Keratinocyte (primary cell): ENCODE results near the gene PACSIN2. TPM values are rescaled to one million over a fixed set of nuclear protein-coding genes. Genes with fewer than 3 reads are reported as not detected.

Experiments
- DNase-seq: peaks from one replicate; pipeline ENCODE4 v3.0.0-alpha.2; 2011; ENCODE audit warnings: low read depth, missing footprints, low spot score
- FAIRE-seq: peaks from 2 replicates; lab custom pipeline; 2011; peaks lifted over from hg19 to GRCh38; lab: Jason Lieb, UNC
- H2AFZ ChIP-seq: 2 replicates; pipeline ENCODE4 v1.6.0; 2012; ENCODE audit warnings: low read length, control low read depth, inconsistent platforms; ENCODE audit not compliant: control insufficient read depth
- H3K27ac ChIP-seq: 2 replicates; pipeline ENCODE4 v1.5.1; 2011; ENCODE audit warnings: low read length; ENCODE audit not compliant: control insufficient read depth, insufficient read depth
- H3K27me3 ChIP-seq: 3 replicates; pipeline ENCODE4 v1.6.0; 2011; ENCODE audit warnings: low read length; ENCODE audit not compliant: control insufficient read depth, insufficient read depth; ENCODE audit errors: extremely low read depth
- H3K36me3 ChIP-seq, 2 experiments: 2 replicates in 1 of 2; 3 replicates in 1 of 2; pipeline ENCODE4 v1.5.1; 2011; ENCODE audit warnings: low read length in 2 of 2, mild to moderate bottlenecking in 1 of 2; ENCODE audit not compliant: control insufficient read depth in 2 of 2, insufficient read depth in 2 of 2; ENCODE audit errors: extremely low read depth in 1 of 2
- H3K4me1 ChIP-seq: 3 replicates; pipeline ENCODE4 v1.5.1; 2011; ENCODE audit warnings: low read length; ENCODE audit not compliant: control insufficient read depth, insufficient read depth; ENCODE audit errors: extremely low read depth
- H3K4me2 ChIP-seq: 3 replicates; pipeline ENCODE4 v1.6.0; 2011; ENCODE audit warnings: low read depth, low read length; ENCODE audit not compliant: control insufficient read depth, insufficient read depth; ENCODE audit errors: extremely low read depth
- H3K4me3 ChIP-seq, 3 experiments: fragments of 200-600 bp in 1 of 3; sonication (generic) in 1 of 3; 2 replicates in 2 of 3; 3 replicates in 1 of 3; pipeline ENCODE4 v1.5.1; 2011 to 2016; ENCODE audit warnings: low read length in 3 of 3, mild to moderate bottlenecking in 3 of 3, control low read depth in 2 of 3, inconsistent platforms in 1 of 3, low read depth in 1 of 3, mixed read lengths in 1 of 3, mixed run types in 1 of 3, moderate library complexity in 1 of 3; ENCODE audit not compliant: control insufficient read depth in 2 of 3, insufficient read depth in 2 of 3; ENCODE audit errors: extremely low read depth in 1 of 3
- H3K79me2 ChIP-seq: 2 replicates; pipeline ENCODE4 v1.6.0; 2012; ENCODE audit warnings: low read length; ENCODE audit not compliant: control insufficient read depth, insufficient read depth
- H3K9ac ChIP-seq: 3 replicates; pipeline ENCODE4 v1.6.0; 2011; ENCODE audit warnings: low read length; ENCODE audit not compliant: control insufficient read depth, insufficient read depth; ENCODE audit errors: extremely low read depth
- H3K9me1 ChIP-seq: 3 replicates; pipeline ENCODE4 v1.6.0; 2011; ENCODE audit warnings: low read length; ENCODE audit not compliant: control insufficient read depth, insufficient read depth; ENCODE audit errors: extremely low read depth
- H3K9me3 ChIP-seq: 2 replicates; pipeline ENCODE4 v1.5.1; 2012; ENCODE audit warnings: low read depth, low read length; ENCODE audit not compliant: control insufficient read depth
- H4K20me1 ChIP-seq: 3 replicates; pipeline ENCODE4 v1.6.0; 2011; ENCODE audit warnings: low read length; ENCODE audit not compliant: control insufficient read depth, insufficient read depth; ENCODE audit errors: extremely low read depth
- EZH2 ChIP-seq: IDR thresholded peaks from one replicate; pipeline ENCODE4 v1.6.1; 2012; ENCODE audit warnings: inconsistent platforms, mild to moderate bottlenecking, low read length, moderate library complexity
- dilution Hi-C: fragments of 300-500 bp; cut with MboI; formaldehyde crosslinking; loops from one replicate; pipeline ENCODE4 v1.7.0; 2020; ENCODE audit warnings: low sequenced_read_pairs; ENCODE audit not compliant: extremely low pct_ligation_motif_present
- polyA plus RNA-seq, 5 experiments: library from polyadenylated mRNA; depleted of rRNA in 3 of 5; stranded (reverse) in 3 of 5; stranded (forward) in 1 of 5; unstranded in 1 of 5; fragments of >200 nt; gene quantifications; 1 replicate in 1 of 5; 2 replicates in 3 of 5; 3 replicates in 1 of 5; pipeline versions ENCODE4 v1.2.1 to v1.2.3, GENCODE V29; 2011 to 2012; ENCODE audit warnings: missing spikeins in 2 of 5, low read depth in 1 of 5, low replicate concordance in 1 of 5
- TF ChIP-seq, protein P1 (sequence below), 3 experiments: IDR thresholded peaks in 1 of 3; conservative IDR thresholded peaks in 1 of 3; optimal IDR thresholded peaks in 1 of 3; 2 replicates in 2 of 3; 3 replicates in 1 of 3; pipeline versions ENCODE3 to v1.5.1; 2011; ENCODE audit warnings: low read length in 3 of 3, mild to moderate bottlenecking in 3 of 3, moderate library complexity in 2 of 3, control low read depth in 1 of 3, inconsistent platforms in 1 of 3; ENCODE audit not compliant: insufficient read depth in 2 of 3; ENCODE audit errors: extremely low read depth in 1 of 3

Gene PACSIN2
- polyA plus RNA-seq, 1 donor (not counting 4 experiments of a cell fraction or from before 2014, with no cell fraction given), result 55.5 TPM

DNA sequence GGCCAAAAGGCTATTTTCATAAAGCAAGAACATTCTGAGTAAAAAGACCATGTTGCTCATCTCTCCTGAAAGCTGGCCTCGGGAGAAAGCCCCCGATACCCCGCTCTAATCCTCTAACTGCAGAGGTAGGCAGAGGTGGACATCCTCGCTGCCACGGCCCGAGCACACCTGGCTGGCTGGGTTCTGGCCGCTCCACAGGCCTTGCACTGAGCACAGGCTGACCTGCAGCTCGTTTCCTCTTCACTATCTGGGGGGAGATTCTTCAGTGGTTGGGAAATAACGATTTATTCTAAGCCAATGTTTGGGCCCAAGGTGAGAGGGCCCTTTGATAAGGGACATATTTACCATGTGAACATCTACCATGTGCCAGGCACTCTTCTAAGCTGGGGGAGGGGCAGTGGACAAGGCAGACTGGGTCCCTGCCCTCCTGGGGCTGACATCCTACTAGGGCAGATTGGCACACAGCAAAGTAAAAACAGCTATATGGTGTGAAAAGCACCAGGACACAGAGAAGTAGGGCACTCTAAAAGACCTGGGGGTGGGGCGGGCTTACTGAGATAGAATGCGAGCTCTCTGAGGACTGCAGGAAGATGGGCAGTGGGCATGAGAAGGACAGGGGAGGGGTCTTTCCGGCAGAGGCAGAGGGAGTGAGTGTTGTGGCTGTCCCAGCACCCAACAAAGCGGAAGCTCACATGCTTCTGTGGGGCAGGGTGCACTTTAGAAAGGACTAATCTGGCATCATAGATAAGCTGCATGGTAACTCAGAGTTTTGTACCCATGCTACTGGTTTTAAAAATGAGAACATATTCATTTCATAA lies 92.4 kb downstream of the PACSIN2 start:
- H3K27ac ChIP-seq, result no peak overlapping the region
- dilution Hi-C loops, result no loop called here
- no peak for DNase-seq

DNA sequence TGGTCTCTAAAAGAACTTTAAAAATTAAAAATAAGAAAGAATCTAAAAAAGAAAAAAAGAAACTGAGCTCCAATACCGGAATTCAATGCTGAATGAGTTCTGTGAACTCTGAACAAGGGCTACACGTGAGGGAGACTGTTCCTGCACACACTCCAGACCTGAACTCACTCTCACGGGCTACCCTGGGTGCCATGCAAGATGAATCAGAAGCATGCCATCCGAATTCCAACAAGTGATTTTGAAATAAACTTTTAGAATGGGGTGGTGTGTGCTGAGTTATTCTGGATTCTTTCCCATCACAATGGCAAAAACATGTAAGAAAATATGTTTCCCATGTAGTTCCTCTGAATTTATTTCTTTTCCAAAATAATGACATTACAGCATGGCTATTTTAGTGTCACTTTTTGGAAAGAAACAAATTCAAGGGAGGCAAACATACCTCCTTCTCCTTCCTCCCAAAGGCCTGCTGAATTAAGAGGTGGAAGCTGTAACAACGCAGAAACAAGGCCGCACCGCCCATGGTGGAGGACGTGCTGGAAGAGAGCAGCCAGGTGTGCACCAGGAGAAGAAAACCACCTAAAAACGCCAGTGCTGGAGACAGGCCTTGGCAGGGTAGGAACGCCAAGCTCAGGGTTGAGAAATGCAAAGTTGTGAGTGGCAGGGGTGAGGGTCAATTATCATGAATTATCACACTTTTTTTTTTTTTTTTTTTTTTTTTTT lies 94.7 kb downstream of the PACSIN2 start:
- FAIRE-seq, result no peak
- dilution Hi-C loops, result no loop called here

More for the DNA sequence above, 92.4 kb downstream of the PACSIN2 start:
- no peaks in the 10 kb centered on the region for H3K36me3 ChIP-seq
- H3K79me2 ChIP-seq, result peaks cover 39% of the 10 kb centered on the region
- H3K4me2 ChIP-seq, result no peak overlapping the region
- H4K20me1 ChIP-seq, result peaks cover 22% of the 10 kb centered on the region
- H3K9me1 ChIP-seq, result peaks cover 4% of the 10 kb centered on the region
- no peak overlapping the region for H3K4me3 ChIP-seq
- H3K27me3 ChIP-seq, result no peaks in the 10 kb centered on the region
- H3K9ac ChIP-seq, result no peak overlapping the region
- TF ChIP-seq, protein P1, sequence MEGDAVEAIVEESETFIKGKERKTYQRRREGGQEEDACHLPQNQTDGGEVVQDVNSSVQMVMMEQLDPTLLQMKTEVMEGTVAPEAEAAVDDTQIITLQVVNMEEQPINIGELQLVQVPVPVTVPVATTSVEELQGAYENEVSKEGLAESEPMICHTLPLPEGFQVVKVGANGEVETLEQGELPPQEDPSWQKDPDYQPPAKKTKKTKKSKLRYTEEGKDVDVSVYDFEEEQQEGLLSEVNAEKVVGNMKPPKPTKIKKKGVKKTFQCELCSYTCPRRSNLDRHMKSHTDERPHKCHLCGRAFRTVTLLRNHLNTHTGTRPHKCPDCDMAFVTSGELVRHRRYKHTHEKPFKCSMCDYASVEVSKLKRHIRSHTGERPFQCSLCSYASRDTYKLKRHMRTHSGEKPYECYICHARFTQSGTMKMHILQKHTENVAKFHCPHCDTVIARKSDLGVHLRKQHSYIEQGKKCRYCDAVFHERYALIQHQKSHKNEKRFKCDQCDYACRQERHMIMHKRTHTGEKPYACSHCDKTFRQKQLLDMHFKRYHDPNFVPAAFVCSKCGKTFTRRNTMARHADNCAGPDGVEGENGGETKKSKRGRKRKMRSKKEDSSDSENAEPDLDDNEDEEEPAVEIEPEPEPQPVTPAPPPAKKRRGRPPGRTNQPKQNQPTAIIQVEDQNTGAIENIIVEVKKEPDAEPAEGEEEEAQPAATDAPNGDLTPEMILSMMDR (optimal IDR thresholded peaks at IDR 0.05 in 1 of 3, IDR thresholded peaks at IDR 0.05 in 1 of 3, conservative IDR thresholded peaks at IDR 0.05 in 1 of 3; ENCODE audit: extremely low read depth in 1 of 3, insufficient read depth in 2 of 3, low read length in 3 of 3), result no peak
- no peak for TF ChIP-seq EZH2
- H2AFZ ChIP-seq, result no peak overlapping the region
- H3K4me1 ChIP-seq, result peaks cover 39% of the 10 kb centered on the region
- H3K9me3 ChIP-seq, result no peaks in the 10 kb centered on the region
- FAIRE-seq, result no peak

More for the DNA sequence above, 94.7 kb downstream of the PACSIN2 start:
- Histone ChIP-seq H3K4me3 (no peak overlapping the region), H3K4me1 (peaks cover 39% of the 10 kb centered on the region), H3K9me3 (no peaks in the 10 kb centered on the region), H3K36me3 (no peaks in the 10 kb centered on the region), H3K79me2 (peaks cover 50% of the 10 kb centered on the region), H3K9ac (no peak overlapping the region), H4K20me1 (peaks cover 22% of the 10 kb centered on the region), H2AFZ (no peak overlapping the region), H3K27ac (no peak overlapping the region), H3K27me3 (no peaks in the 10 kb centered on the region), H3K9me1 (peaks cover 6% of the 10 kb centered on the region), H3K4me2 (peak overlapping the region; percentile 2)
- TF ChIP-seq, protein P1 (optimal IDR thresholded peaks at IDR 0.05 in 1 of 3, IDR thresholded peaks at IDR 0.05 in 1 of 3, conservative IDR thresholded peaks at IDR 0.05 in 1 of 3; ENCODE audit: extremely low read depth in 1 of 3, insufficient read depth in 2 of 3, low read length in 3 of 3), result no peak
- TF ChIP-seq EZH2, result no peak
- DNase-seq, result no peak
